AG08396 (cell line): ENCODE measurements around the gene OR6K3.
"Not testable (repeated sequence)": the region's sequence is repeated elsewhere in the genome, so short reads cannot be mapped to it uniquely, and the experiment has no call there.

Source experiments
- DNase-seq: peaks from one replicate; pipeline ENCODE4 v3.0.0; 2012; ENCODE audit warnings: low spot score, mixed read lengths

The OR6K3 gene, protein sequence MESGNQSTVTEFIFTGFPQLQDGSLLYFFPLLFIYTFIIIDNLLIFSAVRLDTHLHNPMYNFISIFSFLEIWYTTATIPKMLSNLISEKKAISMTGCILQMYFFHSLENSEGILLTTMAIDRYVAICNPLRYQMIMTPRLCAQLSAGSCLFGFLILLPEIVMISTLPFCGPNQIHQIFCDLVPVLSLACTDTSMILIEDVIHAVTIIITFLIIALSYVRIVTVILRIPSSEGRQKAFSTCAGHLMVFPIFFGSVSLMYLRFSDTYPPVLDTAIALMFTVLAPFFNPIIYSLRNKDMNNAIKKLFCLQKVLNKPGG

DNA sequence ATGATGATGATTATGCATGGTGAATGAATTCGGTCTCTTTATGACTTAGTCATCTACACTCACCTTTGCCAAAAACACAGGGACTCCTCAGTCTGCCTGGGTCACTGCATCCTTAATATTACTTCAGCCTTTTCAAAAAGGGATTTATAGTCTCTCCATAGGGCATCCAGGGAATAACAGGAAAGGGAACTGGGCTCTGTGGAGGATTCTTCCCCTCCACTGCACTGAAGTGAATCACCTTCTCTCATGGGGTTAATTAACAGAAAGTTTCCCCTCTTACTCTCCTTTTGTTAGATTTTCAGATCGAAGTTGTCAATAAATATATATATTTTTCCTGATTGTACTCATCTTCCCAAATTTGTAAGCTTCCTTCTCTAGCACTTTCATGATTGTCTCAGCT, at the start of gene OR6K3:
OR6K3 (minus strand) TSS at position 101 of the 400 bp plus-strand sequence. CDS start 2,605 bp downstream, outside the sequence.
- no peak for DNase-seq

DNA sequence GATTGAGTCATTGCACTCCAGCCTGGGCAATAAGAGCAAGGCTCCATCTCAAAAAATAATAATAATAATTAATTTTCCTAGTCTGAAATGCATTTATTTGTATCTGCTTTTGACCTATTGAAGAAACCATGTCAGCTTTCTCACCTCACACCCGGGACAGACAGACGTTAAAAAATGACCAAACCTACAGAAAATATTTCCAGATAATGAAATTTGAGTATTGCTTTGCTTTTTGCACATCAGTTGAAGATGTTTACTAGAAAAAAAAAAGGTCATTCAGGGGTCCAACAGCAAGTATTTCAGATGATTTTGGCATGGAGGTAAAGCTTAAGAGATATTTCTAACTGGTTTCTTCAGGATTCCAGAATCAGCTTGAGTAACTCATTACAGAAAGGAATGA, 33.9 kb upstream of the OR6K3 start, which contains the start of gene OR6K6:
OR6K6 (plus strand) TSS at position 301 of the 400 bp plus-strand sequence. CDS start 168 bp downstream, outside the sequence.
- no peak for DNase-seq

DNA sequence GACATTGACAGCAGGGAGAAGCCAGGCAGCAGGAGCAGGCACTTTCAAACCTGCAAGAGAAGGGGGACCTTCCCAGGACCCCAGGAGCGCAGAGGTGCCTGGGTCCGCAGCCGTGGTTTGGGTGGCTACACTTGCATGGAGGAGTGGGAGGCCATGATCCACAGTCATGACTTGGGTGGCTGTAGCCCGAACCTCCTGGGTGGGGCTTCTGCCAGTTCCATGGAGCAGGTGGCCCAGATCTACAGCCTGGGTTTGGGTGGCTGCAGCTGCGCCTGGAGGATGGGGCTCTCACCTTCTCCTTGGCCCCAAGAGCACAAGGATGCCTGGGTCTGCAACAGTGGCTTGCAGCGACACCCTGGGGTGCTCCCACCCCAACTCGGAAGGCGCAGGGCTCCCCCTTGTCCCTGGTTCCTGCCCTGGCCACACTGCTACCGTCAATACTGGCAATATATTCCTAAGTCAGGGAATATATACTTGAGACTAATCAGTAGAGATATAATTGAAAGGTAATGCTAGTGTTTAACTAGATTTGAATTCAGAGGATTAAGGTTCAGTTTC, 31.7 kb upstream of the OR6K3 start:
- DNase-seq = no peak

DNA sequence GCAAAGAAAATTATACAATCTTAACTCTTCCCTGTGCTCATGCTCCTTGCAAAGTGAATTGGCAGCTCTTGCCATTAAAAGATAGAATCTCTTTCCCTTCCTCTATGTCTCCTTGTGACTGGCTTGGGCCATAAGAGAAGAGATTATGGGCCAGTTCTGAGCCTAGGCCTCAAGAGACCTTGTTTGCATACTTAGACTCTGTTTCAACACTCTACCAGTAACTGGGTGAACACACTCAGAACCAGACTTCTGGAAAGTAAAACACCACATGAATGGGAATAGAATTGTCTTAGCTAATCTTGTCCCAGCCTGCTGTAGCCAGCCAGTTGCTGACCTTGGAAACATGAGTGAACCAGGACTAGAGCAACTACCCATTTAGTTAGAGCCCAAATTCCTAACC, 15.3 kb upstream of the OR6K3 start:
- DNase-seq = no peak

DNA sequence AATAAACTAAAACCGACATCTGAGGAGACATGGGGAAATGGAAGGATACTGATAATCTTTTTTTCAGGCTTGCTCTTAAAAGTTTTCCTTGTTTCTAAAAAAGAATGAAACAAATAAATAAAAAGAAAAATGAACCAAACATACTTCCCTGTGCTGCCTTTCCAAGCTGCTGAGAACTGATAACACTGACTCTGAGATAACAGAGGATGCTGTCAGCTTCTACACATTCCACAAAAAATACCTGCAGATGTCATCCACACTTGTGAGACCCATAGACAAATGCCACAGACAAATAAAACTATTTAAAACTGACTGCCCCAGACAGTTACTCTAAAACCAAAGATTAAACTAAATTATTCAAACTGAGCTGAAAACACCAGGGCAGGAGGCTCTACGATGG, 12.0 kb upstream of the OR6K3 start:
- no peak for DNase-seq

DNA sequence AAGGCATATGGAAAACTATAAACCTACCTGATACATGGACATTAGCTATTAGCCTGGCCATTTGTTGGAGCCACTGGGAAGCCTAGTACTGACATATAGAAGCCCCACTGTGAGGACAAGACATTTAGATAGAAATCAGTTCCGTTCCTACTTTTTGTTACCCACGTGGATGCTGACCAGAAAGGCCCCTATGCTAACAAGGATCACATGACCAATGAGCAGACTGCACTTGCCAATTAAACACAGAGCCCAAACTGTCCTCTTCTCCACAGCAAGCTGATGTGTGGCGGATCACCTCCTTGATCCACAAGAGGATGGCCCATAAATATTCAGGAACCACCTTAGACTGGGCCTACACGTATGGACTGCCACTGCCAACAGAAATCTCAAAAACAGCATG, 11.2 kb upstream of the OR6K3 start:
- no peak for DNase-seq

DNA sequence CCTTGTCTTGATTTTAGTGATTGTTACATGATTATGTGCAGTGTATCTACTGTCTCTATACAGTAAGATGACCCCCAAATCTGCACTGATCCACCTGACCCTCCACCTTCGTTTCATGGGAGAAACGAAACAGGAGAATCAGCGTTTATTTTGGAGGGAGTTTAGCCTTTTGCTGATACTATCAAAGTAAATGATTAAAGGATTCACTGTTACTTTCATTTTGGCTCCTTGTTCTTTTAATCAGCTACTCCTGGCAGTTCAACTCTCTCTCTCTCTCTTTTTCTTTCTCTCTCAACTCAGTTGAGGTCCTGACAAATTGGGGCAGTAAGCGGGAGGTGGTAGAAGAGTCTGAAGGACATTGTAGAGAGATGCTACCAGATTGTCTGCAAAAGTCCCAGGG, 9.9 kb upstream of the OR6K3 start:
- DNase-seq = no peak

DNA sequence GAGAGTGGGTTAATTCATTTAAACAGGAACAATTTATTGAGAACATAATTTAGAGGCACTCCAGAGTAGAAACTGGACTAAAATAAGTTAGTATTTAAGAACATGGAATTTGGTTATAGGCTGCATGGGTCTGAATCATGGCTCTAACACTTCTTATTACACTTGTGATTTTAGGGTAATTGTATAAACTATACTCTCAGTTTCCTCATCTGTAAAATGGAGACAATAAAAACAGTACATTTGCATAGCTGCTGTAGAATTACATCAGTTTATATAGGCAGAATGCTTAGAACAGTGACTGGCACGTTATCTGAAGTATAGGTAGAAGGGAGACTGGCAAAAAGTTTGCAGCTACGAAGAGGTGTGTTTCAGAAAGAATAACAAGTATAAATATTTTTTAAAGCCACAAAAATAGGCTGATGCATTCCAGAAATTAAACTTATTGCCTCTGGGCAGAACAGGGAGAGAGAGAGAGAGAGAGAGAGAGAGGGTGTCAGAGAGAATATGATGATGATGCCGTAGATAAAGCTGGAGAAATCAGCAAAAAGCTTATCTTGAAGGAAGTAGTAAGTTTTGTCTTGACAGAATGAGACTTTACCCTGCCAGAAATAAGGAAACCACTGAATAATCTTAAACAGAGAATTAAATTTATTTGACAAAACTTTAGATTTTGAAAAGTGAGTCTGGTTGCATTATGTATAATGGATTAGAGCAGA, 8.1 kb upstream of the OR6K3 start:
- no peak for DNase-seq

DNA sequence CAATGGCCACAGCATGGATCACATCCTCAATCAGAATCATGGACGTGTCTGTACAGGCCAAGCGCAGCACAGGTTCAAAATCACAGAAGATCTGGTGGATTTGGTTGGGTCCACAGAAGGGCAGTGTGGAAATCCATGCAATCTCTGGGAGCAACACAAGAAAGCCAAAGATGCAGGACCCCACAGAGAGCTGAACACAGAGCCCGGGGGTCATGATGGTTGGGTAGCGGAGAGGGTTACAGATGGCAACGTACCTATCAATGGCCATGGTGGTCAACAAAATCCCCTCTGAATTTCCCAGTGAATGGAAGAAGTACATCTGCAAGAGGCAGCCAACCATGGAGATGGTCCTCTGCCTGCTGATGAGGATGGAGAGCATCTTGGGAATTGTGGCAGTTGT, 3.9 kb upstream of the OR6K3 start:
- DNase-seq = no peak

DNA sequence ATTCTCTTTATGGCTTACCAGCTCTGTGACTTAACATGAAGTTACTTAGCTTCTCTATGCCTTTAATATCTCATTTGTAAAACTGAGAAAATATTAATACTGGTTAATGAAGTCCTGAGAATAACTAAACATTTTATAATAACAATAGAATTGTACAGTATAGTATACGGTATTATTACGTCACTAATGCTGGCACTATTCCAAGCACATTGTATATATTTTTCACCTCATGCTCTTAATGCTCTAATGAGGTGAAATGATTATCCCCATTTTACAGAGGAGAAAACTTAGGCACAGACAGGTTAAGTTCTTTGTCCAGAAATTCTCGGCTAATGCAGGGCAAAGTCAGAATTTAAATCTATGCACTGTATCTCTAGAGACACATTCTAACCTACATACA, 856 bp downstream of the OR6K3 start:
- no peak for DNase-seq

DNA sequence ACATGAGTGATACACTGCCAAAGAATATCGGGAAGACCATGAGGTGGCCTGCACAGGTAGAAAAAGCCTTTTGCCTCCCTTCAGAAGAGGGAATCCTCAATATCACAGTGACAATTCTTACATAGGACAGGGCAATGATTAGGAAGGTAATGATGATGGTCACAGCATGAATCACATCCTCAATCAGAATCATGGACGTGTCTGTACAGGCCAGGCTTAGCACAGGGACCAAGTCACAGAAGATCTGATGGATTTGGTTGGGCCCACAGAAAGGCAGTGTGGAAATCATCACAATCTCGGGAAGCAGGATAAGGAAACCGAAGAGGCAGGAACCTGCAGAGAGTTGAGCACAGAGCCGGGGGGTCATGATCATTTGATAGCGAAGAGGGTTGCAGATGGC, 3.2 kb downstream of the OR6K3 start:
- no peak for DNase-seq

DNA sequence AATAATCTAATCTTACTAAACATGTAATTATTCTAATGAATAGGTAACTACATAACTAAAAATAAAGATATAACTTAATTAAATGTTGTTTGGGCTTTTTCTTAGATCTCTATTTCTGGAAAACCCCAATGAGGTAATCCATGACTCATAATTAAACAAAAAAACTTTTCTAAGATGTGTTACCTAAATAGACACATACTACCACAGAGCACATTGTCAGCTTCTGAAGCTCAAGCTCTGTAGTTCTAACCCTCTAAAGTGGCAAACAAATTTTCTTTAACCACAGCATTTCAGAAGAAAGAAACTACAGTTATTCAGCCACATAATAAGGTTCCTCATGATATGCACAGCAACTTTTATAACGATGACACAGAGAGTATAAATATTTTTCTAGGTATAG, 4.2 kb downstream of the OR6K3 start:
- no peak for DNase-seq

DNA sequence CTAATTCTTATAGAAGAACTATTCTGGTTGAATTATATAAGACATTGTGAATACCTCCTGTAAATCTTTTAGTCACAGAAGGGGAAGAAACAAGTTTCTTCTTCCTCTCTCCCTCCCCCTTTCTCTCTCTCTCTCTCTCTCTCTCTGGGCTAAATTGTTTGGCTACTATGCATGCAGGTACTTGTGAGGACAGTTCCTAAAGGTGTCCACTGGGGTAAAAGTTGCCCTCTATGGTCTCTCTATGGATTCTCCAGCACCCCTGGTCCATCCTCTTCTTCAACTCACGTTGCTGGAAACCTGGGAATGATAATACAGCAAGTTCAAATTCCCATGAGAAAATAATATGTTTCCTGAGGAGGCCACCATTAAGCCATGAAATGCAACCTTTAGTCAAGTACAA, 5.8 kb downstream of the OR6K3 start:
- DNase-seq = no peak

DNA sequence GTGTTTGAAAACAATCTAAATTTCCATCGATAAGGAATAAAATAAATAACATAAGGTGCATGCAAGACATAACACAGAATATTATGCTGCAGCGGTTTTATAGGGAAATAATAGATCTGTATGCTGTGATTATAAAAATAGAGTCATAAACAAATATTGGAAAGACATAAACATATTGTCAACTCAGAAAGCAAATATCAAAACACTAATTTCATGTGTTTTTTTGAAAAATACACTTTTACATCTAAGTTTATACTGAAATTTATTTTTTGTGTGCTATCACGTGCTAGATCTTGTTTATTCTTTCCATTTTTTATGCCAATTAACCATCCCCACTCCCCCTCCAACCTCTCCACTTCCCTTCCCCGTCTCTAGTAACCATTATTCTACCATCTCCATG, 9.4 kb downstream of the OR6K3 start:
- DNase-seq = no peak

DNA sequence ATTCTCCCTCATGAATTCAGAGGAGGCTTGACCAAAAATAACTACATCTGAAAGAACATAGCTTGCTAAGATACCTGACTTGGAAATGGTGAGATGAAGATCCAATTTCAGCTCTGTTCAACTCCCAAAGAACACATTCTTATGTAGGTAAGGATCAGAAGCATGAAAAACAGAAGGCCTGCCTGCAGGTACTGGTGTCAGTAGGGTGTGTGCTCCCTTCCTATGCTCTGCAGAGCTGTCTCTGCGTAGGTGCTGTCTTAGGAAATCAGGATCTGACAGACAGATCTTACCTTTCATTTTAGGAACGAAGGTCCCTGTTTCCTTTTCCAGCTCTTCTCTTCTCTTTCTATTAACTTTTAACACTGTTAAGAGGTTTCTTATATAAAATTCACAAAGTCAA, 14.4 kb downstream of the OR6K3 start:
- DNase-seq = no peak

DNA sequence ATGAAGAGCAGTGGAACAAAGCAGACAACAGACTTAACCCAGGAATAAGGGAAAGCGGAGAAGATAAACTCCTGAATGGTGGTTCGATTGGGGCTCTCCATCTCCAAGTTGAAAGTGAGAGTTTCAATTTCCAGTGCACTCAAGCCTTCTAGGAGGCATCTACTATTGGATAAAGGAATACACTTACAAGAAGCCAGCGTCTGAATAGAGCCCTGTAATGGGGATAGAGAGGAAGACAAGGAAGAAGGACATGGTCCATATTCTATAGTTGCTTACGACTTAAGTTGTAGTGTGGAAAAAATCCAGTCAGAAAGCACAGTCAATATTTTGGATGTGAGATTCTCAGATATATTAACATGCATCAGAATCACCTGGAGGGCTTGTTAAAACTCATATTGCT, 20.0 kb downstream of the OR6K3 start, which contains the start of gene OR6K2:
OR6K2 (minus strand) TSS at position 101 of the 400 bp plus-strand sequence; CDS start at position 101, 0 bp downstream.
- DNase-seq = no peak

DNA sequence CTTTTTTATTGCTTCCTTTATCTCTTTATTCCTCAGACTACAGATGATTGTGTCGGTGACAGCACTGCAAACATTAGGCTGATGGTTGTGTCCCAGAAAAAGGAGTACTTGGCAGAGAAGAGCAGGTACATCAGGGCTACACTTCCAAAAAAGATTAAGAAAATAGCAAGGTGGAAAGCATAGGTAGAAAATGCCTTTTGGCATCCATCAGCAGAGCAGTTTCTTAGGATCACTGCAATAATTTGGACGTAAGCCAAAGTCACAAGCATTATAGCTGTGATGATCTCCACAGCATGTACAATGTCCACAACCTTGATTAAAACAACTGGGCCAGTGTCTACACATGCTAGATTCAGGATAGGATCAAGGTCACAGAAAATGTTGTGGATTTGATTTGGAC, 25.9 kb downstream of the OR6K3 start:
- no peak for DNase-seq

DNA sequence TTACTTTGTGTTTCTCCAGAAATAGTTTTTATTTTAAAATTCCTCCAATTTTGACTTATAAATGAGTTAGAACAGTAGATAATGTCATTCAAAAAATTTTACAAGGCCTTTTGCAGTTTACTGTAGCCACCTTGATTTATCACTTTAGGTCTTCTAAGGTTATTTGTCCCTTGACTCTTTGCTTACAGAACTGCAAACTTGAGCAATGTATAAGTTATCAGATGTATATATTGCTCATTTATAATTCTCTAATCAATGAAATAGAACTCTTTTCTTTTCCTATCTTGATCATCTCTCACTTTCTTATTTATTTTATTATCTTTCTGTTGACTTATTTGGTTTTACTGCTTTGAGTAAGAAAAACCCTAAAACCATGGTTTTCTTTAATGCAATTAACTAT, 28.2 kb downstream of the OR6K3 start:
- DNase-seq = no peak

DNA sequence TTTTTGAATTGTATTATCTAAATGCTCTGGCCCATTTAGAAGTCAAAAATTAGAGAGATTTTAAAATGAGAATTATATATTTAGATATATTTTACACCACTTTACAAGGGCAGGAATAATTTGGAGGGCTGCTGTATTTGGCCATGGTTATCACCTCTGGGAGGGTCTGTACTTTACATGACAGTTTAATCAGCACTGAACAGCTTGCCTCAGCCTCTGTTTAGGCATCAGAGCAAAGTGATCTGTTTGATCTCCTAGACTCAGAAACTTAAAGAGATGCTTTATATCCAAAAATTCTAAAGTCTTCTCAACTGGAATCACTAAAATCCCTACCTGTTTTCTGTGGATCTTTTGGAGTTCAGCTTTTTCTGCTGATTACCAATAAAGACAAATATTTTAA, 28.6 kb downstream of the OR6K3 start:
- no peak for DNase-seq

DNA sequence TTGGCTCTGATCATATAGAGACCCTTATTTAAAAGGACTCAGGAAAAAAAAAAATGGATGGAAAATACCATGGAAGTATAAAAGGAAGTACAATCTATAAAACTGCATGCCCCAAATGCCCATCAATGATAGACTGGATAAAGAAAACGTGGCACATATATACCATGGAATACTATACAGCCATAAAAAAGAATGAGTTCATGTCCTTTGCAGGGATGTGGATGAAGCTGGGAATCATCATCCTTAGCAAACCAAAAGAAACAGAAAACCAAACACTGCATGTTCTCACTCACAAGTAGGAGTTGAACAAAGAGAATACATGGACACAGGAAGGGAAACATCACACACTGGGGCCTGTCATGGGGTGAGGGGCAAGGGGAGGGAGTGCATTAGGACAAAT, 29.4 kb downstream of the OR6K3 start:
- DNase-seq = not testable (repeated sequence)

DNA sequence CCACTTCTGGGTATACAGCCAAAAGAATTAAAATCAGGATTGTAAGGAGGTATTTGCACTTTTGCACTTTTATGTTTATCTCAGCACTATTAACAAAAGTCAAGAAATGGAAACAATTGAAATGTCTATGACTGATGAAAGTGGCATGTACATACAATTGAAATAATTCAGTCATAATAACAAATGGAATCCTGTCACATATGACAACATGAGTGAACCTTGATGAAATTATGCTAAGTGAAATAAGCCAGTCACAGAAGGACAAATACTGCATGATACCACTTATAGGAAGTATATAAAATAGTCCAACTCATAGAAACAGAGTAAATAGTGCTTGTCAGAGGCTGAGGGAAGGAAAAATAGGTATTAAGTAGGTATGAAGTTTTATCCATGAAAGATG, 30.6 kb downstream of the OR6K3 start:
- DNase-seq = no peak

DNA sequence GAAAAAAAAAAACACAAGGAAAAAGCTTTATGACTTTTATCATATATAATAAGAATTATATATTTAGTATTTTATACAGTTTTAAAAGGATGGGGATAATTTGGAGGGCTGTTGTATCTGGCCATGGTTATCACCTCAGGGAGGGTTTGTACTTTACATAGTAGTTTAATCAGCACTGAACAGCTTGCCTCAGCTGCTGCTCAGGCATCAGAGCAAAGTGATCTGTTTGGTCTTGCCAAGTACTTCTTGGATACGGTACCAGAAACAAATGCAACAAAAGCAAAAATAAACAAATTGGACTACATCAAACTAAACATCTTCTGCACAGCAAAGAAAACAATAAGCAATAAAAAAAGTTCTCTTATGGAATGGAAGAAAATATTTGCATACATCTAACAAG, 31.4 kb downstream of the OR6K3 start:
- DNase-seq = no peak

DNA sequence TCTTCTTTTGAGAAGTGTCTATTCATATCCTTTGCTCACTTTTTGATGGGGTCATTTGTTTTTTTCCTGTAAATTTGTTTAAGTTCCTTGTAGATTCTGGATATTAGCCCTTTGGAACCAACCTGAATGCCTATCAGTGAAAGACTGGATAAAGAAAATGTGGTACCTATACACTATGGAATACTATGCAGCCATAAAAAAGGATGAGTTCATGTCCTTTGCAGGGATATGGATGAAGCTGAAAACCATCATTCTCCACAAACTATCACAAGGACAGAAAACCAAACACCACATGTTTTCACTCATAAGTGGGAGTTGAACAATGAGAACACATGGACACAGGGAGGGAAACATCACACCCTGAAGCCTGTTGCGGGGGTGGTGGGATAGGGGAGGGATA, 32.2 kb downstream of the OR6K3 start:
- not testable (repeated sequence) for DNase-seq
